Mesenchymal stem cell (in vitro differentiated cells and primary cell): ENCODE data around the gene TPST2.
"Not testable (repeated sequence)": the region's sequence is repeated elsewhere in the genome, so short reads cannot be mapped to it uniquely, and the experiment has no call there.

Experiments used
- DNase-seq: peaks from one replicate; pipeline ENCODE4 v3.0.0-alpha.2; 2013
- H2AFZ ChIP-seq: one replicate; pipeline ENCODE4 v1.6.1; 2013; ENCODE audit warnings: low read depth, mild to moderate bottlenecking, control low read depth, inconsistent platforms, low read length, moderate library complexity
- H2AK5ac ChIP-seq: 2 replicates; pipeline ENCODE4 v1.6.1; 2013; ENCODE audit warnings: low read length, moderate library complexity, mild to moderate bottlenecking, inconsistent platforms; ENCODE audit not compliant: severe bottlenecking
- H2BK120ac ChIP-seq: one replicate; pipeline ENCODE4 v1.6.1; 2013; ENCODE audit warnings: low read depth, mild to moderate bottlenecking, inconsistent platforms, low read length, moderate library complexity
- H2BK12ac ChIP-seq, 2 experiments: one replicate each; pipeline ENCODE4 v1.6.1; 2013; ENCODE audit warnings: inconsistent platforms in 2 of 2, low read length in 2 of 2, mild to moderate bottlenecking in 2 of 2, moderate library complexity in 2 of 2, control low read depth in 1 of 2
- H2BK15ac ChIP-seq: one replicate; pipeline ENCODE4 v1.6.1; 2013; ENCODE audit warnings: mild to moderate bottlenecking, low read depth, inconsistent platforms; ENCODE audit not compliant: poor library complexity, severe bottlenecking
- H2BK5ac ChIP-seq: 2 replicates; pipeline ENCODE4 v1.6.1; 2013; ENCODE audit warnings: low read depth, mild to moderate bottlenecking, low read length, control low read depth, inconsistent platforms; ENCODE audit not compliant: poor library complexity, severe bottlenecking
- H3K14ac ChIP-seq, 2 experiments: one replicate each; pipeline ENCODE4 v1.6.1; 2013; ENCODE audit warnings: inconsistent platforms in 2 of 2, low read length in 2 of 2, control low read depth in 1 of 2, mild to moderate bottlenecking in 1 of 2, moderate library complexity in 1 of 2
- H3K18ac ChIP-seq, 2 experiments: one replicate each; pipeline ENCODE4 v1.6.1; 2013; ENCODE audit warnings: inconsistent platforms in 2 of 2, low read length in 2 of 2, control low read depth in 1 of 2, low read depth in 1 of 2, mild to moderate bottlenecking in 1 of 2
- H3K23ac ChIP-seq, 2 experiments: one replicate each; pipeline ENCODE4 v1.6.1; 2013; ENCODE audit warnings: inconsistent platforms in 2 of 2, low read length in 2 of 2, mild to moderate bottlenecking in 2 of 2, moderate library complexity in 2 of 2, control low read depth in 1 of 2
- H3K27ac ChIP-seq: 2 replicates; pipeline ENCODE4 v1.5.1; 2013; ENCODE audit warnings: mild to moderate bottlenecking, moderate library complexity, low read length, control low read depth, inconsistent platforms; ENCODE audit not compliant: poor library complexity, severe bottlenecking
- H3K27me3 ChIP-seq, 2 experiments: 2 replicates each; pipeline versions ENCODE4 v1.6.1 to v1.7.0; 2013; ENCODE audit warnings: low read length in 2 of 2, mild to moderate bottlenecking in 2 of 2, moderate library complexity in 2 of 2, control low read depth in 1 of 2, inconsistent platforms in 1 of 2; ENCODE audit not compliant: control insufficient read depth in 1 of 2, insufficient read depth in 1 of 2
- H3K36me3 ChIP-seq, 2 experiments: 2 replicates each; pipeline versions ENCODE4 v1.6.1 to v1.7.0; 2013; ENCODE audit warnings: low read length in 2 of 2, control low read depth in 1 of 2, inconsistent platforms in 1 of 2, low read depth in 1 of 2, mild to moderate bottlenecking in 1 of 2; ENCODE audit not compliant: insufficient read depth in 2 of 2, control insufficient read depth in 1 of 2
- H3K4ac ChIP-seq, 2 experiments: one replicate each; pipeline ENCODE4 v1.6.1; 2013; ENCODE audit warnings: inconsistent platforms in 2 of 2, low read length in 2 of 2, mild to moderate bottlenecking in 2 of 2, moderate library complexity in 2 of 2, control low read depth in 1 of 2, low read depth in 1 of 2
- H3K4me1 ChIP-seq: 2 replicates; pipeline ENCODE4 v1.6.1; 2013; ENCODE audit warnings: low read depth, low read length, control low read depth; ENCODE audit not compliant: control insufficient read depth, insufficient read depth
- H3K4me2 ChIP-seq: 2 replicates; pipeline ENCODE4 v1.6.1; 2013; ENCODE audit warnings: low read length, mild to moderate bottlenecking, inconsistent platforms; ENCODE audit not compliant: poor library complexity, severe bottlenecking
- H3K4me3 ChIP-seq, 2 experiments: 2 replicates each; pipeline versions ENCODE4 v1.5.1 to v1.7.0; 2013; ENCODE audit warnings: low read length in 2 of 2, mild to moderate bottlenecking in 2 of 2, control low read depth in 1 of 2, low read depth in 1 of 2; ENCODE audit not compliant: insufficient read depth in 1 of 2
- H3K79me1 ChIP-seq: replicated peaks from 2 replicates; pipeline ENCODE4 v1.6.1; 2013; ENCODE audit warnings: mild to moderate bottlenecking, control low read depth, low read length, inconsistent platforms; ENCODE audit not compliant: poor library complexity, severe bottlenecking
- H3K9ac ChIP-seq: 2 replicates; pipeline ENCODE4 v1.7.0; 2013; ENCODE audit warnings: mild to moderate bottlenecking, low read length, moderate library complexity
- H3K9me3 ChIP-seq: 2 replicates; pipeline ENCODE4 v1.7.0; 2013; ENCODE audit warnings: mild to moderate bottlenecking, low read length; ENCODE audit not compliant: control insufficient read depth
- H4K8ac ChIP-seq: one replicate; pipeline ENCODE4 v1.6.1; 2013; ENCODE audit warnings: inconsistent platforms, mild to moderate bottlenecking, low read length, moderate library complexity
- H4K91ac ChIP-seq: one replicate; pipeline ENCODE4 v1.6.1; 2013; ENCODE audit warnings: mild to moderate bottlenecking, low read length, inconsistent platforms
- WGBS: methylation state at CpG from one replicate; pipeline ENCODE4 v1.1.7; 2013; ENCODE audit warnings: mixed read lengths; 5-methylcytosine and 5-hydroxymethylcytosine counted together

Gene TPST2

GRCh38 chr22:26615149-26615548 lies 25.2 kb upstream of the TPST2 start:
- no peak overlapping the region for H2BK120ac ChIP-seq
- H3K4me1 ChIP-seq, result peaks cover 8% of the 10 kb centered on the region
- no peak overlapping the region for H3K4me2 ChIP-seq
- H4K91ac ChIP-seq, result no peak overlapping the region
- WGBS, result 45% methylated on average over 2 of the region's 5 CpGs
- H3K18ac ChIP-seq, result no peak overlapping the region
- H3K27ac ChIP-seq, result no peak overlapping the region
- H3K23ac ChIP-seq, result no peak overlapping the region
- H2BK15ac ChIP-seq, result no peak overlapping the region
- no peak overlapping the region for H2BK12ac ChIP-seq
- no peak overlapping the region for H3K9ac ChIP-seq
- no peak for DNase-seq
- H2AK5ac ChIP-seq, result no peak overlapping the region
- no peaks in the 10 kb centered on the region for H3K79me1 ChIP-seq
- no peak overlapping the region for H2AFZ ChIP-seq
- H2BK5ac ChIP-seq, result no peak overlapping the region
- H4K8ac ChIP-seq, result no peak overlapping the region
- no peak overlapping the region for H3K14ac ChIP-seq
- H3K27me3 ChIP-seq, result peaks cover 4 to 65% of the 10 kb centered on the region in 2 experiments
- no peak overlapping the region for H3K4ac ChIP-seq
- H3K9me3 ChIP-seq, result no peaks in the 10 kb centered on the region
- H3K36me3 ChIP-seq, result no peaks in the 10 kb centered on the region
- H3K4me3 ChIP-seq, result no peak overlapping the region

DNA sequence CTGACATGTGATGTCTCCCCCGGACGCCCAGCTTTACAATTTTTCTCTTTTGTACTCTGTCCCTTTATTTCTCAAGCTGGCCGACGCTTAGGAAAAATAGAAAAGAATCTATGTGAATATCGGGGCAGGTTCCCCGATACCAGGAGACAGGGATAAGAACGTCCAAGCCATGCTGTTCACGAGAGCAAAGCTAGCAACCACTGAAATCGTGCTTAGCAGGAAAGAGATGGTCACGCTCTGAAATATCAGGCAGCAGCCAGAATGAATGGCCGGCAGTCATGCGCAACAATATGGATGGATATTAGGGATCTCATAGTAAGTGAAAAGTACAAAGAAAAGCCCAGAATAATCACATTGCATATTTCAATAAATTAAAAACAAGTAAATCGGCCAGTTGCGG lies 24.4 kb upstream of the TPST2 start:
- Histone ChIP-seq H2AK5ac (no peak overlapping the region), H2BK120ac (no peak overlapping the region), H3K36me3 (no peaks in the 10 kb centered on the region), H3K4me1 (peaks cover 10% of the 10 kb centered on the region), H3K23ac (no peak overlapping the region), H3K9ac (no peak overlapping the region), H2AFZ (no peak overlapping the region), H2BK5ac (no peak overlapping the region), H4K8ac (no peak overlapping the region), H3K4me3 (no peak overlapping the region), H3K4me2 (no peak overlapping the region), H4K91ac (no peak overlapping the region), H3K14ac (no peak overlapping the region), H2BK15ac (no peak overlapping the region), H3K9me3 (no peaks in the 10 kb centered on the region), H3K27ac (no peak overlapping the region), H3K18ac (no peak overlapping the region), H3K27me3 (peaks cover 4 to 62% of the 10 kb centered on the region in 2 experiments), H3K79me1 (no peaks in the 10 kb centered on the region), H3K4ac (no peak overlapping the region), H2BK12ac (no peak overlapping the region)
- WGBS, result 42% methylated on average over 12 of the region's 14 CpGs
- no peak for DNase-seq

- not testable (repeated sequence) for H2AFZ ChIP-seq, H4K91ac ChIP-seq, H3K9ac ChIP-seq, H2BK15ac ChIP-seq, H3K79me1 ChIP-seq, H2BK5ac ChIP-seq, H3K27ac ChIP-seq, H2AK5ac ChIP-seq, H3K4ac ChIP-seq, H2BK120ac ChIP-seq, H4K8ac ChIP-seq, DNase-seq, H3K9me3 ChIP-seq, H3K4me3 ChIP-seq, H3K36me3 ChIP-seq, H3K14ac ChIP-seq, H3K23ac ChIP-seq, H2BK12ac ChIP-seq, H3K18ac ChIP-seq, H3K4me1 ChIP-seq, H3K4me2 ChIP-seq
- H3K27me3 ChIP-seq, result peaks cover 4 to 57% of the 10 kb centered on the region in 2 experiments
- WGBS, result 20% methylated on average over 10 of the region's 10 CpGs
Observed at GRCh38 chr22:26613753-26614152, 23.8 kb upstream of the TPST2 start.

DNA sequence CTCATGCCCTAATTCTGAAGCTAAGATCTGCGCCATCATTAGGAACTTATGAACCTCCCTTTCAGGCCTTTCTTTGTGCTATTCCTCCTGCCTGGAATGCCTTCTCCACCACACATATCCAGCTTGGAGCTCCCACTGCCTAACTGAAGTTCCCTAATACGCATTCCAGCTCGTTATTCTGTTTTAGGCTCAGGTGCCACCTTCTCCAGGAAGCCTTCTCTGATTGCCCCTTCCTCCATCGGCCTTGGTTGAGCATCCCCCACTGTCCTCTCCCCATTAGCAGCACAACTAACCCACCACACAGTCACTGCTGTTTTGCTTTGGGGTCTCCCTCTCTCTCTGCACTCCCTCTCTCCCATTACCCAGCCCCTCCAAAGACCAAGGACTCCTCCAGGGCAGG lies 22.7 kb upstream of the TPST2 start:
- H4K8ac ChIP-seq, result no peak overlapping the region
- no peaks in the 10 kb centered on the region for H3K79me1 ChIP-seq
- no peak overlapping the region for H3K14ac ChIP-seq
- H3K36me3 ChIP-seq, result no peaks in the 10 kb centered on the region
- no peak overlapping the region for H2BK120ac ChIP-seq
- no peak overlapping the region for H3K27ac ChIP-seq
- H3K9ac ChIP-seq, result no peak overlapping the region
- H3K18ac ChIP-seq, result no peak overlapping the region
- H3K4me3 ChIP-seq, result no peak overlapping the region
- no peak overlapping the region for H4K91ac ChIP-seq
- H3K27me3 ChIP-seq, result peaks cover 4 to 50% of the 10 kb centered on the region in 2 experiments
- no peak overlapping the region for H2AFZ ChIP-seq
- H2AK5ac ChIP-seq, result no peak overlapping the region
- peaks cover 10% of the 10 kb centered on the region for H3K4me1 ChIP-seq
- no peak overlapping the region for H3K4me2 ChIP-seq
- H2BK5ac ChIP-seq, result no peak overlapping the region
- no peaks in the 10 kb centered on the region for H3K9me3 ChIP-seq
- H2BK15ac ChIP-seq, result no peak overlapping the region
- 78% methylated on average over 4 of the region's 4 CpGs for WGBS
- DNase-seq, result no peak
- no peak overlapping the region for H3K23ac ChIP-seq
- no peak overlapping the region for H3K4ac ChIP-seq
- H2BK12ac ChIP-seq, result no peak overlapping the region
